SK-N-SH treated with all-trans-retinoic acid at 6 μM for 48 hours (cell line): ENCODE data around the gene RERE.

Source experiments
- ATAC-seq: fragments of 200-7000 bp; cut with Tn5 transposase; 3 replicates; pipeline ENCODE4 v1.9.1; 2020; ENCODE audit warnings: mild to moderate bottlenecking, moderate library complexity
- ARNTL ChIP-seq: fragments of 450-650 bp; formaldehyde crosslinking; IDR thresholded peaks from 2 replicates; pipeline ENCODE4 v1.5.0; 2020; ENCODE audit warnings: low read depth, mild to moderate bottlenecking, moderate library complexity, borderline replicate concordance
- CREB5 ChIP-seq: fragments of 250-450 bp; sonication (Bioruptor Pico); IDR thresholded peaks from 2 replicates; pipeline ENCODE4 v1.5.1; 2020; ENCODE audit warnings: low read depth, mild to moderate bottlenecking, moderate library complexity
- CSDC2 ChIP-seq: fragments of 250-450 bp; sonication (Bioruptor Pico); IDR thresholded peaks from 2 replicates; pipeline ENCODE4 v1.5.0; 2020; ENCODE audit warnings: mild to moderate bottlenecking, moderate library complexity
- CSRNP3 ChIP-seq: fragments of 250-450 bp; sonication (Bioruptor Pico); IDR thresholded peaks from 2 replicates; pipeline ENCODE4 v1.5.1; 2021; ENCODE audit warnings: mild to moderate bottlenecking, moderate library complexity
- ESRRG ChIP-seq: fragments of 250-450 bp; sonication (Bioruptor Pico); IDR thresholded peaks from 2 replicates; pipeline ENCODE4 v1.6.1; 2021; ENCODE audit warnings: mild to moderate bottlenecking
- GLIS3 ChIP-seq: fragments of 250-450 bp; sonication (Bioruptor Pico); IDR thresholded peaks from 2 replicates; pipeline ENCODE4 v1.5.0; 2020; ENCODE audit warnings: mild to moderate bottlenecking, moderate library complexity
- ISL1 ChIP-seq: fragments of 250-450 bp; sonication (Bioruptor Pico); IDR thresholded peaks from 2 replicates; pipeline ENCODE4 v2.1.2; 2022; ENCODE audit warnings: mild to moderate bottlenecking, moderate library complexity
- OSR1 ChIP-seq: fragments of 250-450 bp; sonication (Bioruptor Pico); IDR thresholded peaks from 2 replicates; pipeline ENCODE4 v1.8.0; 2022; ENCODE audit warnings: moderate library complexity, mild to moderate bottlenecking, inconsistent platforms
- PPARA ChIP-seq: fragments of 250-450 bp; sonication (Bioruptor Pico); IDR thresholded peaks from 2 replicates; pipeline ENCODE4 v1.5.0; 2020; ENCODE audit warnings: mild to moderate bottlenecking, borderline replicate concordance
- TCF4 ChIP-seq: fragments of 250-450 bp; sonication (Bioruptor Pico); IDR thresholded peaks from 2 replicates; pipeline ENCODE4 v1.8.0; 2021; ENCODE audit warnings: mild to moderate bottlenecking, moderate library complexity, borderline replicate concordance
- ZC3H10 ChIP-seq: fragments of 250-450 bp; sonication (Bioruptor Pico); IDR thresholded peaks from 2 replicates; pipeline ENCODE4 v1.5.1; 2021; ENCODE audit warnings: mild to moderate bottlenecking, moderate library complexity
- ZFP3 ChIP-seq: fragments of 250-450 bp; sonication (Bioruptor Pico); IDR thresholded peaks from 2 replicates; pipeline ENCODE4 v1.5.0; 2020; ENCODE audit warnings: mild to moderate bottlenecking, moderate library complexity
- ZFP30 ChIP-seq: fragments of 450-650 bp; formaldehyde crosslinking; IDR thresholded peaks from 2 replicates; pipeline ENCODE4 v1.5.0; 2022; ENCODE audit warnings: mild to moderate bottlenecking, moderate library complexity
- ZNF70 ChIP-seq: fragments of 450-650 bp; formaldehyde crosslinking; IDR thresholded peaks from 2 replicates; pipeline ENCODE4 v1.5.0; 2020; ENCODE audit warnings: mild to moderate bottlenecking, moderate library complexity
- ZNF8 ChIP-seq: fragments of 450-650 bp; formaldehyde crosslinking; IDR thresholded peaks from 2 replicates; pipeline ENCODE4 v1.5.0; 2020; ENCODE audit warnings: mild to moderate bottlenecking, moderate library complexity
- TF ChIP-seq, protein P1 (sequence below): fragments of 250-450 bp; sonication (Bioruptor Pico); IDR thresholded peaks from 2 replicates; pipeline ENCODE4 v1.8.0; 2021; ENCODE audit warnings: low read depth, mild to moderate bottlenecking, moderate library complexity, borderline replicate concordance
- TF ChIP-seq, protein P2 (sequence below): fragments of 250-450 bp; sonication (Bioruptor Pico); IDR thresholded peaks from 2 replicates; pipeline ENCODE4 v1.8.0; 2020; ENCODE audit warnings: mild to moderate bottlenecking, moderate library complexity, borderline replicate concordance
- TF ChIP-seq, protein P3 (sequence below): fragments of 250-450 bp; sonication (Bioruptor Pico); IDR thresholded peaks from 2 replicates; pipeline ENCODE4 v1.5.0; 2020; ENCODE audit warnings: mild to moderate bottlenecking, moderate library complexity

The RERE gene

GRCh38 chr1:8747879-8748825 lies 69.3 kb downstream of the RERE start (continued):
- no peak for TF ChIP-seq OSR1 (CRISPR knock-in tag)
- TF ChIP-seq ESRRG (CRISPR knock-in tag): no peak
- TF ChIP-seq CSDC2 (CRISPR knock-in tag): no peak
- no peak for TF ChIP-seq ZNF8 (CRISPR knock-in tag)
- no peak for TF ChIP-seq ISL1 (CRISPR knock-in tag)
- TF ChIP-seq ZC3H10 (CRISPR knock-in tag): no peak
- no peak for TF ChIP-seq ARNTL (CRISPR knock-in tag)

DNA sequence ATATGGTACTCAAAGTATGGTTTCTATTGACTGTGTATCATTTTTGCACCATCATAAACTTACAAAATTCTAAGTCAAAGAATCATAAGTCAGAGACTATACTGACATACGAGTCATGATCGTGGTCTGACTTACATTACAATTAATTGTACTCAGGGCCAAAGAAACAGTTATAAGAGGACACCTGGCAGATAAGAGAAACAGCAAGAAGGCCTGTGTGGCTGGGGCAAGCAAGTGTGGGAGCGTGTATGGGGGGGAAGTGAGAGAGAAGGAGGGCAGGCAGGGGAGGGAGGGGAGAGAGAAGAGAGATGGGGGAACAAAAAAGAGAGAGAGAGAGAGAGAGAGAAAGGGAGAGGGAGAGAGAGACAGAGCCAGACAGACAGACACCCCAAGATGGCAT lies 70.9 kb downstream of the RERE start:
- TF ChIP-seq, protein P1, sequence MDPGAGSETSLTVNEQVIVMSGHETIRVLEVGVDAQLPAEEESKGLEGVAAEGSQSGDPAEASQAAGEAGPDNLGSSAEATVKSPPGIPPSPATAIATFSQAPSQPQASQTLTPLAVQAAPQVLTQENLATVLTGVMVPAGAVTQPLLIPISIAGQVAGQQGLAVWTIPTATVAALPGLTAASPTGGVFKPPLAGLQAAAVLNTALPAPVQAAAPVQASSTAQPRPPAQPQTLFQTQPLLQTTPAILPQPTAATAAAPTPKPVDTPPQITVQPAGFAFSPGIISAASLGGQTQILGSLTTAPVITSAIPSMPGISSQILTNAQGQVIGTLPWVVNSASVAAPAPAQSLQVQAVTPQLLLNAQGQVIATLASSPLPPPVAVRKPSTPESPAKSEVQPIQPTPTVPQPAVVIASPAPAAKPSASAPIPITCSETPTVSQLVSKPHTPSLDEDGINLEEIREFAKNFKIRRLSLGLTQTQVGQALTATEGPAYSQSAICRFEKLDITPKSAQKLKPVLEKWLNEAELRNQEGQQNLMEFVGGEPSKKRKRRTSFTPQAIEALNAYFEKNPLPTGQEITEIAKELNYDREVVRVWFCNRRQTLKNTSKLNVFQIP (CRISPR knock-in tag): no peak
- TF ChIP-seq, protein P2, sequence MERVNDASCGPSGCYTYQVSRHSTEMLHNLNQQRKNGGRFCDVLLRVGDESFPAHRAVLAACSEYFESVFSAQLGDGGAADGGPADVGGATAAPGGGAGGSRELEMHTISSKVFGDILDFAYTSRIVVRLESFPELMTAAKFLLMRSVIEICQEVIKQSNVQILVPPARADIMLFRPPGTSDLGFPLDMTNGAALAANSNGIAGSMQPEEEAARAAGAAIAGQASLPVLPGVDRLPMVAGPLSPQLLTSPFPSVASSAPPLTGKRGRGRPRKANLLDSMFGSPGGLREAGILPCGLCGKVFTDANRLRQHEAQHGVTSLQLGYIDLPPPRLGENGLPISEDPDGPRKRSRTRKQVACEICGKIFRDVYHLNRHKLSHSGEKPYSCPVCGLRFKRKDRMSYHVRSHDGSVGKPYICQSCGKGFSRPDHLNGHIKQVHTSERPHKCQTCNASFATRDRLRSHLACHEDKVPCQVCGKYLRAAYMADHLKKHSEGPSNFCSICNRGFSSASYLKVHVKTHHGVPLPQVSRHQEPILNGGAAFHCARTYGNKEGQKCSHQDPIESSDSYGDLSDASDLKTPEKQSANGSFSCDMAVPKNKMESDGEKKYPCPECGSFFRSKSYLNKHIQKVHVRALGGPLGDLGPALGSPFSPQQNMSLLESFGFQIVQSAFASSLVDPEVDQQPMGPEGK (CRISPR knock-in tag): no peak
- TF ChIP-seq ESRRG (CRISPR knock-in tag) (no peak), ISL1 (CRISPR knock-in tag) (no peak), ZFP3 (CRISPR knock-in tag) (no peak), CSRNP3 (CRISPR knock-in tag) (no peak), CSDC2 (CRISPR knock-in tag) (no peak), ARNTL (CRISPR knock-in tag) (no peak), OSR1 (CRISPR knock-in tag) (no peak)
- TF ChIP-seq, protein P3, sequence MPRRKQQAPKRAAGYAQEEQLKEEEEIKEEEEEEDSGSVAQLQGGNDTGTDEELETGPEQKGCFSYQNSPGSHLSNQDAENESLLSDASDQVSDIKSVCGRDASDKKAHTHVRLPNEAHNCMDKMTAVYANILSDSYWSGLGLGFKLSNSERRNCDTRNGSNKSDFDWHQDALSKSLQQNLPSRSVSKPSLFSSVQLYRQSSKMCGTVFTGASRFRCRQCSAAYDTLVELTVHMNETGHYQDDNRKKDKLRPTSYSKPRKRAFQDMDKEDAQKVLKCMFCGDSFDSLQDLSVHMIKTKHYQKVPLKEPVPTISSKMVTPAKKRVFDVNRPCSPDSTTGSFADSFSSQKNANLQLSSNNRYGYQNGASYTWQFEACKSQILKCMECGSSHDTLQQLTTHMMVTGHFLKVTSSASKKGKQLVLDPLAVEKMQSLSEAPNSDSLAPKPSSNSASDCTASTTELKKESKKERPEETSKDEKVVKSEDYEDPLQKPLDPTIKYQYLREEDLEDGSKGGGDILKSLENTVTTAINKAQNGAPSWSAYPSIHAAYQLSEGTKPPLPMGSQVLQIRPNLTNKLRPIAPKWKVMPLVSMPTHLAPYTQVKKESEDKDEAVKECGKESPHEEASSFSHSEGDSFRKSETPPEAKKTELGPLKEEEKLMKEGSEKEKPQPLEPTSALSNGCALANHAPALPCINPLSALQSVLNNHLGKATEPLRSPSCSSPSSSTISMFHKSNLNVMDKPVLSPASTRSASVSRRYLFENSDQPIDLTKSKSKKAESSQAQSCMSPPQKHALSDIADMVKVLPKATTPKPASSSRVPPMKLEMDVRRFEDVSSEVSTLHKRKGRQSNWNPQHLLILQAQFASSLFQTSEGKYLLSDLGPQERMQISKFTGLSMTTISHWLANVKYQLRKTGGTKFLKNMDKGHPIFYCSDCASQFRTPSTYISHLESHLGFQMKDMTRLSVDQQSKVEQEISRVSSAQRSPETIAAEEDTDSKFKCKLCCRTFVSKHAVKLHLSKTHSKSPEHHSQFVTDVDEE (CRISPR knock-in tag): no peak
- TF ChIP-seq, all 23 proteins: peak for 0
- no peak; the same call in 2 of the 3 replicates for ATAC-seq

DNA sequence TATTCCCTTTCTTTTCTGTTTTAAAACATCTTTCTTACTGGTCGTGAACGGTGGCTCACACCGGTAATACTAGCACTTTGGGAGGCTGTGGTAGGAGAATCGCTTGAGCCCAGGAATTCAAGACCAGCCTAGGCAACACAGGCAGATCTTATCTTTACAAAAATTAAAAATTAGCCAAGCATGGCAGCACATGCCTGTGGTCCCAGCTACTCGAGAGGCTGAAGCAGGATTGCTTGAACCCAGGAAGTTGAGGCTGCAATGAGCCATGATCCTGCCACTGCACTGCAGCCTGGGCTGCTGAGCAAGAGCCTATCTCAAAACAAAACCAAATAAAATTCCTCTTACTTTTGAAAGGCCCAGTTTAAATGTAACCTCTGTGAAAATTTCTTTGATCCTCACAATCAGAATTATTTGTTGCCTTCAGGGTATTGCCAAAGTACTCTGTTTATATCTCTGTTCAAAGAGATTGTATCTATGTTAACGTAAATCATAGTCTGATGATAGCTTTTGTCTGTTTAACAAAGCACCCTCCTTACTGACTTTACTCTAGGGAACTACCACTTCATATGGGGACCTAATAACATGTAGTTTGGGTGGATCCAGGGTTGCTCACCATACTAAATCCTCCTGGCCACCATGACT lies 71.6 kb downstream of the RERE start:
- no peak for ATAC-seq
- TF ChIP-seq, protein P2 (CRISPR knock-in tag): no peak
- TF ChIP-seq, protein P3 (CRISPR knock-in tag): no peak
- no peak for TF ChIP-seq ESRRG (CRISPR knock-in tag)
- TF ChIP-seq ZFP3 (CRISPR knock-in tag): no peak
- no peak for TF ChIP-seq PPARA (CRISPR knock-in tag)
- TF ChIP-seq GLIS3: no peak
- no peak for TF ChIP-seq TCF4 (CRISPR knock-in tag)
- TF ChIP-seq ZC3H10 (CRISPR knock-in tag): no peak
- TF ChIP-seq ZNF70 (CRISPR knock-in tag): no peak
- TF ChIP-seq CREB5 (CRISPR knock-in tag): no peak
- TF ChIP-seq, protein P1 (CRISPR knock-in tag): no peak
- TF ChIP-seq ZFP30 (CRISPR knock-in tag): no peak
